Duodenal mucosa (tissue), 2 donors: ENCODE results near the gene CTCFL.
"Not testable (repeated sequence)": the region's sequence is repeated elsewhere in the genome, so short reads cannot be mapped to it uniquely, and the experiment has no call there.

Experiments used
- H3K27ac ChIP-seq: one replicate; pipeline ENCODE4 v1.7.0; 2013; ENCODE audit warnings: low read depth, low read length
- H3K27me3 ChIP-seq, 2 donors: one replicate each; pipeline ENCODE4 v1.7.0; 2013; ENCODE audit warnings: low read length in 2 of 2, control low read depth in 1 of 2; ENCODE audit not compliant: insufficient read depth in 2 of 2, control insufficient read depth in 1 of 2
- H3K36me3 ChIP-seq, 2 donors: one replicate each; pipeline ENCODE4 v1.7.0; 2013; ENCODE audit warnings: low read length in 2 of 2, control low read depth in 1 of 2; ENCODE audit not compliant: insufficient read depth in 2 of 2, control insufficient read depth in 1 of 2
- H3K4me1 ChIP-seq, 2 donors: one replicate each; pipeline ENCODE4 v1.7.0; 2013; ENCODE audit warnings: low read length in 2 of 2, control low read depth in 1 of 2; ENCODE audit not compliant: insufficient read depth in 2 of 2, control insufficient read depth in 1 of 2
- H3K4me3 ChIP-seq, 2 donors: one replicate each; pipeline ENCODE4 v1.7.0; 2013; ENCODE audit warnings: low read length in 2 of 2, low read depth in 1 of 2
- H3K9ac ChIP-seq, 2 donors: one replicate each; pipeline ENCODE4 v1.7.0; 2013; ENCODE audit warnings: low read length in 2 of 2, low read depth in 1 of 2
- H3K9me3 ChIP-seq, 2 donors: one replicate each; pipeline ENCODE4 v1.7.0; 2013; ENCODE audit warnings: low read length in 2 of 2, control low read depth in 1 of 2; ENCODE audit not compliant: control insufficient read depth in 1 of 2

The CTCFL gene

GRCh38 chr20:57523782-57524181 lies 1.2 kb downstream of the CTCFL start:
- no peaks in the 10 kb centered on the region for H3K36me3 ChIP-seq
- no peaks in the 10 kb centered on the region for H3K4me1 ChIP-seq
- H3K9ac ChIP-seq: no peak overlapping the region
- no peaks in the 10 kb centered on the region for H3K9me3 ChIP-seq
- H3K27me3 ChIP-seq: no peaks in the 10 kb centered on the region
- no peak overlapping the region for H3K27ac ChIP-seq
- no peak overlapping the region for H3K4me3 ChIP-seq

GRCh38 chr20:57522380-57523140 lies 2.4 kb downstream of the CTCFL start:
- Histone ChIP-seq H3K9ac (no peak overlapping the region), H3K27me3 (no peaks in the 10 kb centered on the region)

GRCh38 chr20:57517904-57518303 lies 7.0 kb downstream of the CTCFL start:
- no peak overlapping the region for H3K4me3 ChIP-seq
- no peak overlapping the region for H3K9ac ChIP-seq
- no peaks in the 10 kb centered on the region for H3K27me3 ChIP-seq
- no peaks in the 10 kb centered on the region for H3K9me3 ChIP-seq
- H3K27ac ChIP-seq: no peak overlapping the region
- H3K36me3 ChIP-seq: no peaks in the 10 kb centered on the region
- H3K4me1 ChIP-seq: peaks cover 3 to 8% of the 10 kb centered on the region in 2 donors

More at GRCh38 chr20:57522380-57523140, 2.4 kb downstream of the CTCFL start:
- H3K36me3 ChIP-seq: no peaks in the 10 kb centered on the region
- H3K9me3 ChIP-seq: no peaks in the 10 kb centered on the region
- no peaks in the 10 kb centered on the region for H3K4me1 ChIP-seq
- H3K4me3 ChIP-seq: no peak overlapping the region
- no peak overlapping the region for H3K27ac ChIP-seq

GRCh38 chr20:57514273-57514751 lies 10.6 kb downstream of the CTCFL start:
- no peak overlapping the region for H3K4me3 ChIP-seq
- H3K9me3 ChIP-seq: no peaks in the 10 kb centered on the region
- H3K4me1 ChIP-seq: peaks cover 3 to 8% of the 10 kb centered on the region in 2 donors
- no peaks in the 10 kb centered on the region for H3K36me3 ChIP-seq
- H3K27me3 ChIP-seq: no peaks in the 10 kb centered on the region
- H3K27ac ChIP-seq: no peak overlapping the region
- no peak overlapping the region for H3K9ac ChIP-seq

- Histone ChIP-seq H3K4me3 (no peak overlapping the region), H3K4me1 (peaks cover 3 to 8% of the 10 kb centered on the region in 2 donors), H3K9ac (no peak overlapping the region), H3K27ac (no peak overlapping the region), H3K36me3 (no peaks in the 10 kb centered on the region), H3K9me3 (no peaks in the 10 kb centered on the region), H3K27me3 (no peaks in the 10 kb centered on the region)
Measured at GRCh38 chr20:57513199-57513598, 11.7 kb downstream of the CTCFL start.

GRCh38 chr20:57512432-57512831 lies 12.5 kb downstream of the CTCFL start:
- Histone ChIP-seq H3K9ac (no peak overlapping the region), H3K27me3 (no peaks in the 10 kb centered on the region), H3K4me1 (peaks cover 3 to 8% of the 10 kb centered on the region in 2 donors), H3K9me3 (no peaks in the 10 kb centered on the region), H3K27ac (no peak overlapping the region), H3K4me3 (no peak overlapping the region), H3K36me3 (no peaks in the 10 kb centered on the region)

- H3K9ac ChIP-seq, H3K4me3 ChIP-seq, H3K4me1 ChIP-seq, H3K27ac ChIP-seq, H3K36me3 ChIP-seq, H3K9me3 ChIP-seq, H3K27me3 ChIP-seq: not testable (repeated sequence)
Measured at GRCh38 chr20:57511709-57512108, 13.2 kb downstream of the CTCFL start.

- Histone ChIP-seq H3K9ac (no peak overlapping the region), H3K4me3 (no peak overlapping the region), H3K4me1 (peaks cover 0 to 5% of the 10 kb centered on the region in 2 donors), H3K36me3 (no peaks in the 10 kb centered on the region), H3K9me3 (no peaks in the 10 kb centered on the region), H3K27me3 (no peaks in the 10 kb centered on the region), H3K27ac (no peak overlapping the region)
Measured at GRCh38 chr20:57509665-57510237, 15.2 kb downstream of the CTCFL start.

- no peaks in the 10 kb centered on the region for H3K36me3 ChIP-seq
- H3K9ac ChIP-seq: no peak overlapping the region
- H3K9me3 ChIP-seq: no peaks in the 10 kb centered on the region
- H3K4me1 ChIP-seq: no peaks in the 10 kb centered on the region
- no peaks in the 10 kb centered on the region for H3K27me3 ChIP-seq
- no peak overlapping the region for H3K4me3 ChIP-seq
- no peak overlapping the region for H3K27ac ChIP-seq
Measured at GRCh38 chr20:57508831-57509230, 16.1 kb downstream of the CTCFL start.

GRCh38 chr20:57508381-57508780 lies 16.6 kb downstream of the CTCFL start:
- Histone ChIP-seq H3K4me1 (no peaks in the 10 kb centered on the region), H3K36me3 (no peaks in the 10 kb centered on the region), H3K27me3 (no peaks in the 10 kb centered on the region), H3K27ac (no peak overlapping the region), H3K9ac (no peak overlapping the region), H3K4me3 (no peak overlapping the region), H3K9me3 (no peaks in the 10 kb centered on the region)
